Retinal pigment epithelial cell (primary cell): Measurements from ENCODE around the gene LEFTY2.
A peak's percentile ranks its signal among the peaks of the same experiment; 100 is the strongest.

ENCODE experiments used
- DNase-seq: peaks from one replicate; pipeline ENCODE4 v3.0.0-alpha.2; 2010; ENCODE audit warnings: low read depth
- H3K4me3 ChIP-seq: 2 replicates; pipeline ENCODE4 v1.5.1; 2011; ENCODE audit warnings: mild to moderate bottlenecking, low read length, control low read depth, moderate library complexity
- CTCF ChIP-seq: conservative IDR thresholded peaks from 2 replicates; pipeline ENCODE4 v1.5.1; 2011; ENCODE audit warnings: low read depth, low read length, control low read depth, inconsistent platforms

Gene LEFTY2

GRCh38 chr1:225963735-225964530, 22.9 kb upstream of the LEFTY2 start:
- no peak overlapping the region for H3K4me3 ChIP-seq
- TF ChIP-seq CTCF, result no peak
- DNase-seq, result no peak

GRCh38 chr1:225962440-225962975, 21.5 kb upstream of the LEFTY2 start:
- H3K4me3 ChIP-seq, result no peak overlapping the region
- TF ChIP-seq CTCF, result peak; percentile 80
- no peak for DNase-seq

- no peak for TF ChIP-seq CTCF
- no peak for DNase-seq
- no peak overlapping the region for H3K4me3 ChIP-seq
These were observed 20.8 kb upstream of the LEFTY2 start for GRCh38 chr1:225961659-225962439.

GRCh38 chr1:225958041-225958440, 17.0 kb upstream of the LEFTY2 start:
- no peak for TF ChIP-seq CTCF
- DNase-seq, result no peak
- H3K4me3 ChIP-seq, result no peak overlapping the region

GRCh38 chr1:225954753-225955152, 13.7 kb upstream of the LEFTY2 start:
- no peak for DNase-seq
- TF ChIP-seq CTCF, result no peak
- no peak overlapping the region for H3K4me3 ChIP-seq

- H3K4me3 ChIP-seq, result no peak overlapping the region
- no peak for TF ChIP-seq CTCF
- DNase-seq, result no peak
These were observed 12.3 kb upstream of the LEFTY2 start for GRCh38 chr1:225953315-225953714.
